ENCODE measurements around the gene PGGHG.
"Not testable (repeated sequence)": the region's sequence is repeated elsewhere in the genome, so short reads cannot be mapped to it uniquely, and the experiment has no call there.

Gene PGGHG

GRCh38 chr11:288478-289397 lies at the start of gene PGGHG:
Gene PGGHG, plus strand, starts transcription at chr11:289126. Its CDS starts 691 bp downstream, at chr11:289817.
- DNase-seq = no peak

- no peak for DNase-seq
Measured at GRCh38 chr11:240315-240714, 48.6 kb upstream of the PGGHG start.

GRCh38 chr11:241634-242033 lies 47.3 kb upstream of the PGGHG start:
- DNase-seq = no peak

GRCh38 chr11:244376-244775 lies 44.5 kb upstream of the PGGHG start:
- DNase-seq = no peak

GRCh38 chr11:249062-249461 lies 39.9 kb upstream of the PGGHG start:
- DNase-seq = no peak

- no peak for DNase-seq
Measured at GRCh38 chr11:250274-250673, 38.7 kb upstream of the PGGHG start.

GRCh38 chr11:250740-251299 lies 38.1 kb upstream of the PGGHG start:
- DNase-seq = no peak

GRCh38 chr11:251550-251949 lies 37.4 kb upstream of the PGGHG start:
- no peak for DNase-seq

- DNase-seq = no peak
Measured at GRCh38 chr11:252666-253065, 36.3 kb upstream of the PGGHG start.

- DNase-seq = no peak
Measured at GRCh38 chr11:253160-253885, 35.6 kb upstream of the PGGHG start.

GRCh38 chr11:253886-254270 lies 35.0 kb upstream of the PGGHG start:
- no peak for DNase-seq

- no peak for DNase-seq
Measured at GRCh38 chr11:255176-255575, 33.8 kb upstream of the PGGHG start.

- DNase-seq = no peak
Measured at GRCh38 chr11:255816-256215, 33.1 kb upstream of the PGGHG start.

GRCh38 chr11:256952-257737 lies 31.8 kb upstream of the PGGHG start:
- no peak for DNase-seq

GRCh38 chr11:257766-258493 lies 31.0 kb upstream of the PGGHG start:
- no peak for DNase-seq

- DNase-seq = no peak
Measured at GRCh38 chr11:259413-259812, 29.5 kb upstream of the PGGHG start.

GRCh38 chr11:261624-262023 lies 27.3 kb upstream of the PGGHG start:
- DNase-seq = no peak

GRCh38 chr11:266676-267439 lies 22.1 kb upstream of the PGGHG start:
- no peak for DNase-seq

- DNase-seq = no peak
Measured at GRCh38 chr11:267491-267994, 21.4 kb upstream of the PGGHG start.

GRCh38 chr11:268716-269145 lies 20.2 kb upstream of the PGGHG start:
- not testable (repeated sequence) for DNase-seq
